ENCODE data around the gene SOBP. TPM values are rescaled to one million over a fixed set of nuclear protein-coding genes. Genes with fewer than 3 reads are reported as not detected.

SOBP gene
- total RNA-seq, 4 donors from 2014 or later, result 16.2 to 29.9 (median 19.2) TPM

DNA sequence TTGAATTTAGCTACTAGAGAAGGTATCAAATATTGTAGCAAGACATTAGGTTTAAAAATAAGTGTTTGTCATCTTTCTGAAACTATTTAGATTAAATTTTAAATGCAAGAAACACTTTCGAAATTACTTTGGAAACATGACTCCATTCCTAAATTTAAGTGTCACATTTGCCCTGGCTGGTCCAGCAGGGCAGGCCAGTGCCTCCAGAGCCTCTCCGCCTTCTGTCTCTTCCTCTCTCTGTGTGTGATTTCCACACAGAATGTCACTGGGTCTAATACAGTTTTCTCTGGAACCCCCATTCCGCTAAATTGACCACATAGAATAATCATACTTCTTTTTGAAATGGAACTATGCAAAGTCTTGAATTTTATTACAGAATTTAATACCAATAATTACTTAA is 111.5 kb downstream of the SOBP start:
- H3K4me3 ChIP-seq, result no peak overlapping the region
- H3K27ac ChIP-seq, result no peak overlapping the region
- no peaks in the 10 kb centered on the region for H3K36me3 ChIP-seq
- peaks cover 0 to 5% (median 0%) of the 10 kb centered on the region in 3 donors for H3K4me1 ChIP-seq
- ATAC-seq, result no peak
- H3K27me3 ChIP-seq, result no peaks in the 10 kb centered on the region
- TF ChIP-seq, protein P1, sequence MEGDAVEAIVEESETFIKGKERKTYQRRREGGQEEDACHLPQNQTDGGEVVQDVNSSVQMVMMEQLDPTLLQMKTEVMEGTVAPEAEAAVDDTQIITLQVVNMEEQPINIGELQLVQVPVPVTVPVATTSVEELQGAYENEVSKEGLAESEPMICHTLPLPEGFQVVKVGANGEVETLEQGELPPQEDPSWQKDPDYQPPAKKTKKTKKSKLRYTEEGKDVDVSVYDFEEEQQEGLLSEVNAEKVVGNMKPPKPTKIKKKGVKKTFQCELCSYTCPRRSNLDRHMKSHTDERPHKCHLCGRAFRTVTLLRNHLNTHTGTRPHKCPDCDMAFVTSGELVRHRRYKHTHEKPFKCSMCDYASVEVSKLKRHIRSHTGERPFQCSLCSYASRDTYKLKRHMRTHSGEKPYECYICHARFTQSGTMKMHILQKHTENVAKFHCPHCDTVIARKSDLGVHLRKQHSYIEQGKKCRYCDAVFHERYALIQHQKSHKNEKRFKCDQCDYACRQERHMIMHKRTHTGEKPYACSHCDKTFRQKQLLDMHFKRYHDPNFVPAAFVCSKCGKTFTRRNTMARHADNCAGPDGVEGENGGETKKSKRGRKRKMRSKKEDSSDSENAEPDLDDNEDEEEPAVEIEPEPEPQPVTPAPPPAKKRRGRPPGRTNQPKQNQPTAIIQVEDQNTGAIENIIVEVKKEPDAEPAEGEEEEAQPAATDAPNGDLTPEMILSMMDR (IDR thresholded peaks at IDR 0.05), result no peak
- TF ChIP-seq POLR2AphosphoS5 (IDR thresholded peaks at IDR 0.05) (no peak), EP300 (IDR thresholded peaks at IDR 0.05) (no peak), POLR2A (IDR thresholded peaks at IDR 0.05) (no peak)
- 98 to 100% methylated on average over 3 of the region's 3 CpGs for WGBS, 2 donors (ENCODE audit: low coverage in 1 of 2)
- H3K9me3 ChIP-seq, result no peaks in the 10 kb centered on the region

DNA sequence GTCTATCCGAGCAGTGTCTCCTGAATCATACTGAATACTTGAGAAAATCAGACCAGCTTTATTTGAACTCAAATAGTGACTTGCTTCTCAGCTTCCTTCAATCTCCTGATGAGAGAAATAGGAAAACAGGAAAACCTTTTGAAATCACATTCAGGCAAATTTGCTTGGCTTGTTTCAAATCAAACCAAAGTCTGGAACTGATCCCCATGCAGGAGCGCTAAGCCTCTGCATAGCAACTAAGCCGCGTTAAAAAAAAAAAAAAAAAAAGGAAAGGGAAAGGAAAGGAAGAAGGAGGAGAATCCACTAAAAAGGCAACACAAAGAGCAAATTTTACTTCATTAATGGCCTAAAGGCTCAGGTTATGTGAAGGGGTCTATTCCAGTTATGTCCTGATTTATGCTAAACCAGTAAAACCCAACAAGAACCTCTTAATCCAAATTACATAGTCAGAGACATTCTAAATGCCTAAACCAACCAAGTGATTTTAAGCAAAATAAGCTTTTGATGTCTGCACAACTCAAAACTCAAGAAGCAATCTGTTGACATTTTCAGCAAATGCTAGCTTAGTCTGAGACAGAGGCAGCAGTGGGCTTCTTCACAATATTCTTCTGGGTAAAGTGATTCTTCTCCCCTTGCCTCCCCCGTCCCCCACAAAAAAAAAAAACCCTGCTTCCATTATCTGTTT is 112.5 kb downstream of the SOBP start:
- WGBS, 2 donors (ENCODE audit: low coverage in 1 of 2), result 84 to 89% methylated on average over 2 to 5 of the region's 5 CpGs
- no peaks in the 10 kb centered on the region for H3K9me3 ChIP-seq
- H3K27me3 ChIP-seq, result no peaks in the 10 kb centered on the region
- no peak overlapping the region for H3K4me3 ChIP-seq
- TF ChIP-seq POLR2AphosphoS5 (IDR thresholded peaks at IDR 0.05), result no peak
- TF ChIP-seq EP300 (IDR thresholded peaks at IDR 0.05), result no peak
- no peak for TF ChIP-seq POLR2A (IDR thresholded peaks at IDR 0.05)
- TF ChIP-seq, protein P1 (IDR thresholded peaks at IDR 0.05), result no peak
- no peak for ATAC-seq
- peaks cover 0 to 5% (median 0%) of the 10 kb centered on the region in 3 donors for H3K4me1 ChIP-seq
- no peak overlapping the region for H3K27ac ChIP-seq
- no peaks in the 10 kb centered on the region for H3K36me3 ChIP-seq

DNA sequence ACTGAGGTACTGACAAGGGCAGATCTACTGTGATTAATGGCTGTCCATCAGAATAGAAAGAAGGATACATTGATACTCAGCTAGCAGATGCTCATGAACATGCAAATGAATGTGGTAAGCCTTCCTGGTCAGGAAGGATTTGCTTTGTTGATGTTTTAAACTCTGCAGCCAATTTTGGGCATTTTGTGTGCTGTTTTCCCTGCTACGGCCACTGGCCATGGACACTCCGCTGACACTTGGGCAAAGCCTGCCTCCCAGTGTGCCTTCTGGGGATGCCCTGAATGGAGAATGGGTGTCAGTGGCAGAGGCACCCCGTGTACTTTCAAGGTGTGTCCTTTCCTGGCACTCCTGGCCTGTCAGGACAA is 113.1 kb downstream of the SOBP start:
- peaks cover 0 to 5% (median 0%) of the 10 kb centered on the region in 3 donors for H3K4me1 ChIP-seq
- H3K4me3 ChIP-seq, result no peak overlapping the region
- TF ChIP-seq EP300 (IDR thresholded peaks at IDR 0.05) (no peak), POLR2AphosphoS5 (IDR thresholded peaks at IDR 0.05) (no peak), POLR2A (IDR thresholded peaks at IDR 0.05) (no peak)
- TF ChIP-seq, protein P1 (IDR thresholded peaks at IDR 0.05), result no peak
- no peaks in the 10 kb centered on the region for H3K27me3 ChIP-seq
- ATAC-seq, result no peak
- no CpG with 5 or more reads among the region's 3 CpGs for WGBS, 2 donors (ENCODE audit: low coverage in 1 of 2)
- no peak overlapping the region for H3K27ac ChIP-seq
- no peaks in the 10 kb centered on the region for H3K36me3 ChIP-seq
- H3K9me3 ChIP-seq, result no peaks in the 10 kb centered on the region

DNA sequence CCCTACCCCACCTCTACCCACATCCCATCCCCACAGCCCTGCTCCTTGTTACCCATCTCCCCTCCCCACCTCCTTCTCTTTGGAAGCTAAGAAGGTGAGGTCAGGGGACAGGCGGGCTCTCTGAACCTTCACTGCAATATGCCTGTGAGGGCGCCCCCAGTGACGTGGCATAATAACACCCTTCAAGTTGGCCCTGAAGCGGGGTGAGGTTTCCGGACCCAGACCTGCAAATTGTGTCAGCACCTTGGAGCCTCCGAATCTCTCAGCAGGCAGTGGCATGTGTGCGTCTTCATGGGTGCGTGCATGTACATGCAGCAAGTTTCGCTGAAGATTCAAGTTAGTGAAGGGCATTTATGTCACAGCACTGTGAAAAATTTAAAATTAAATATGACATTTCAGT is 114.6 kb downstream of the SOBP start:
- H3K36me3 ChIP-seq, result no peaks in the 10 kb centered on the region
- no peaks in the 10 kb centered on the region for H3K9me3 ChIP-seq
- no peak overlapping the region for H3K4me3 ChIP-seq
- H3K27ac ChIP-seq, result no peak overlapping the region
- H3K4me1 ChIP-seq, result peaks cover 0 to 5% (median 0%) of the 10 kb centered on the region in 3 donors
- 94 to 100% methylated on average over 1 to 8 of the region's 9 CpGs for WGBS, 2 donors (ENCODE audit: low coverage in 1 of 2)
- H3K27me3 ChIP-seq, result no peaks in the 10 kb centered on the region
- no peak for ATAC-seq
- TF ChIP-seq POLR2A (IDR thresholded peaks at IDR 0.05) (no peak), EP300 (IDR thresholded peaks at IDR 0.05) (no peak)

DNA sequence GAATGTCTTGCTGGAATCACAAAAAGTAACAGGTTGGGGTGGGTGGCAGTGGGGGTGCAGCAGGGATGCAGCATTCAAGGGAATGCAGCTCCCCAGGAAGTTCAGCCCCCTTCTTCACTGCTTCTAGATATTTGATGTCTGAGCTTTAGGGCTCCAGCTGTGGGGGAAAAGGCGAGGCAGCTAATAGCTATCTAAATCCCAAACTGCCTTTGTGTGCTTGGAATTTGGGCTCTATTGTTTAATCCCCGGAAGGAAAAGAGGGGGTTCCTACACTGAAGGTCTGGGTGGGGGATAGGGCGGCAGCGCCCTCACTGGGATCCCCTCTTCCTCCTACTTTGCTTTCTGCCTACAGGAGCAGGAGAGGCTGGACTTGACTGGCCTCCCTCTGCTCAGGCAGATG is 116.5 kb downstream of the SOBP start:
- no peak for ATAC-seq
- H3K4me3 ChIP-seq, result no peak overlapping the region
- H3K4me1 ChIP-seq, result peaks cover 0 to 11% (median 9%) of the 10 kb centered on the region in 3 donors
- no peak overlapping the region for H3K27ac ChIP-seq
- no peaks in the 10 kb centered on the region for H3K27me3 ChIP-seq
- TF ChIP-seq, protein P1 (IDR thresholded peaks at IDR 0.05), result no peak
- TF ChIP-seq EP300 (IDR thresholded peaks at IDR 0.05) (no peak), POLR2AphosphoS5 (IDR thresholded peaks at IDR 0.05) (no peak), POLR2A (IDR thresholded peaks at IDR 0.05) (no peak)
- no peaks in the 10 kb centered on the region for H3K9me3 ChIP-seq
- no peaks in the 10 kb centered on the region for H3K36me3 ChIP-seq
- 82% methylated on average over 4 of the region's 4 CpGs; no CpG with 5 or more reads in 1 of the 2 donors for WGBS, 2 donors (ENCODE audit: low coverage in 1 of 2)
